NB4 (cell line): ENCODE measurements around the gene TFG.
"Not testable (repeated sequence)": the region's sequence is repeated elsewhere in the genome, so short reads cannot be mapped to it uniquely, and the experiment has no call there.

ENCODE experiments used
- CTCF ChIP-seq: IDR thresholded peaks from one replicate; pipeline ENCODE4 v1.5.1; 2012; ENCODE audit warnings: low read depth, low read length
- MAX ChIP-seq: IDR thresholded peaks from 2 replicates; pipeline ENCODE4 v1.6.1; 2011; ENCODE audit warnings: low read depth, low read length
- MYC ChIP-seq: IDR thresholded peaks from 2 replicates; pipeline ENCODE4 v1.6.1; 2011; ENCODE audit warnings: low read depth, low read length
- POLR2A ChIP-seq: IDR thresholded peaks from 2 replicates; pipeline ENCODE4 v1.6.1; 2011; ENCODE audit warnings: mild to moderate bottlenecking; ENCODE audit not compliant: insufficient read length; ENCODE audit errors: extremely low read depth

- TF ChIP-seq CTCF, MAX, POLR2A, MYC: not testable (repeated sequence)
These were observed 38.3 kb upstream of the TFG start for GRCh38 chr3:100670995-100671394.
